Measurements from ENCODE around the gene SCP2.
A peak's percentile ranks its signal among the peaks of the same experiment; 100 is the strongest.

The SCP2 gene

DNA sequence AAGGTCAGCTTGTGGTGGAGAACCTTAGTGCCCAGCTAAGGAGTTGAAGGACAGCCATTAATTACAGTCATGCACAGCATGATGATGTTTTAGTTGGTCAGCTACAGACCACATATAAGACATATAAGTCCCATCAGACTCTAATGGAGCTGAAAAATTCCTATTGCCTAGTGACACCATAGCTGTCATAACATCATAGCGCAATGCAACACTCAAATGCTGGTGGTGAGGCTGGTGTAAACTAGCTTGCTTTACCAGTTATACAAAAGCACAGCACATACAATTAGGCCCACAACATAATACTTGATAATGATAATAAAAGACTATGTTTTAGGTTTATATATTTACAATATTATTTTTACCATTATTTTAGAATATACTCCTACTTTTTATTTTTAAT is 9.5 kb upstream of the SCP2 start:
- no peak overlapping the region for H3K27ac ChIP-seq
- DNase-seq: no peak
- H3K36me3 ChIP-seq (replicated peaks): no peaks in the 10 kb centered on the region
- in situ Hi-C loops (cut with HindIII; ENCODE audit: low pct_ligation_motif_present, low sequenced_read_pairs): no loop called here
- H3K27me3 ChIP-seq (replicated peaks): no peaks in the 10 kb centered on the region
- no peak overlapping the region for H3K4me3 ChIP-seq (ENCODE audit: low read depth, low read length)
- TF ChIP-seq, protein P1, sequence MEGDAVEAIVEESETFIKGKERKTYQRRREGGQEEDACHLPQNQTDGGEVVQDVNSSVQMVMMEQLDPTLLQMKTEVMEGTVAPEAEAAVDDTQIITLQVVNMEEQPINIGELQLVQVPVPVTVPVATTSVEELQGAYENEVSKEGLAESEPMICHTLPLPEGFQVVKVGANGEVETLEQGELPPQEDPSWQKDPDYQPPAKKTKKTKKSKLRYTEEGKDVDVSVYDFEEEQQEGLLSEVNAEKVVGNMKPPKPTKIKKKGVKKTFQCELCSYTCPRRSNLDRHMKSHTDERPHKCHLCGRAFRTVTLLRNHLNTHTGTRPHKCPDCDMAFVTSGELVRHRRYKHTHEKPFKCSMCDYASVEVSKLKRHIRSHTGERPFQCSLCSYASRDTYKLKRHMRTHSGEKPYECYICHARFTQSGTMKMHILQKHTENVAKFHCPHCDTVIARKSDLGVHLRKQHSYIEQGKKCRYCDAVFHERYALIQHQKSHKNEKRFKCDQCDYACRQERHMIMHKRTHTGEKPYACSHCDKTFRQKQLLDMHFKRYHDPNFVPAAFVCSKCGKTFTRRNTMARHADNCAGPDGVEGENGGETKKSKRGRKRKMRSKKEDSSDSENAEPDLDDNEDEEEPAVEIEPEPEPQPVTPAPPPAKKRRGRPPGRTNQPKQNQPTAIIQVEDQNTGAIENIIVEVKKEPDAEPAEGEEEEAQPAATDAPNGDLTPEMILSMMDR (IDR thresholded peaks at IDR 0.05; ENCODE audit: low read depth, low read length, missing control alignments): no peak

DNA sequence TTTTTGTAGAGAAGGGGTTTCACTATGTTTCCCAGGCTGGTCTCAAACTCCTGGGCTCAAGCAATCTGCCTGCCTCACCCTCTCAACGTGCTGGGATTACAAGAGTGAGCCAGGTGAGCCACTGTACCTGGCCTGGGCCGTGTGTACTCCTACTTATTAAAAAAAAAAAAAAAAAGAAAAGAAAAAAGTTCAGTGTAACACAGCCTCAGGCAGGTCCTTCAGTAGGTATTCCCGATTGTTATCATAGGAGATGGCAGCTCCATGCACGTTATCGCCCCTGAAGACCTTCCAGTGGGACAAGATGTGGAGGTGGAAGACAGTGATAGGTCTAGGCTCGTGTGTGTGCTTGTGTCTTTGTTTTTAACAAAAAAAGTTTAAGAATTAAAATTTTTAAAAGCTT is 8.9 kb upstream of the SCP2 start:
- H3K27ac ChIP-seq: no peak overlapping the region
- in situ Hi-C loops (cut with HindIII; ENCODE audit: low pct_ligation_motif_present, low sequenced_read_pairs): no loop called here
- DNase-seq: no peak
- no peaks in the 10 kb centered on the region for H3K27me3 ChIP-seq (replicated peaks)
- H3K36me3 ChIP-seq (replicated peaks): no peaks in the 10 kb centered on the region
- TF ChIP-seq, protein P1 (IDR thresholded peaks at IDR 0.05; ENCODE audit: low read depth, low read length, missing control alignments): no peak
- no peak overlapping the region for H3K4me3 ChIP-seq (ENCODE audit: low read depth, low read length)

- DNase-seq: no peak
- Histone ChIP-seq H3K27ac (no peak overlapping the region), H3K4me3 (ENCODE audit: low read depth, low read length) (no peak overlapping the region), H3K36me3 (replicated peaks) (no peaks in the 10 kb centered on the region), H3K27me3 (replicated peaks) (no peaks in the 10 kb centered on the region)
- in situ Hi-C loops (cut with HindIII; ENCODE audit: low pct_ligation_motif_present, low sequenced_read_pairs): no loop called here
- TF ChIP-seq, protein P1 (IDR thresholded peaks at IDR 0.05; ENCODE audit: low read depth, low read length, missing control alignments): no peak
Measured at GRCh38 chr1:52919051-52919722, 7.9 kb upstream of the SCP2 start.

DNA sequence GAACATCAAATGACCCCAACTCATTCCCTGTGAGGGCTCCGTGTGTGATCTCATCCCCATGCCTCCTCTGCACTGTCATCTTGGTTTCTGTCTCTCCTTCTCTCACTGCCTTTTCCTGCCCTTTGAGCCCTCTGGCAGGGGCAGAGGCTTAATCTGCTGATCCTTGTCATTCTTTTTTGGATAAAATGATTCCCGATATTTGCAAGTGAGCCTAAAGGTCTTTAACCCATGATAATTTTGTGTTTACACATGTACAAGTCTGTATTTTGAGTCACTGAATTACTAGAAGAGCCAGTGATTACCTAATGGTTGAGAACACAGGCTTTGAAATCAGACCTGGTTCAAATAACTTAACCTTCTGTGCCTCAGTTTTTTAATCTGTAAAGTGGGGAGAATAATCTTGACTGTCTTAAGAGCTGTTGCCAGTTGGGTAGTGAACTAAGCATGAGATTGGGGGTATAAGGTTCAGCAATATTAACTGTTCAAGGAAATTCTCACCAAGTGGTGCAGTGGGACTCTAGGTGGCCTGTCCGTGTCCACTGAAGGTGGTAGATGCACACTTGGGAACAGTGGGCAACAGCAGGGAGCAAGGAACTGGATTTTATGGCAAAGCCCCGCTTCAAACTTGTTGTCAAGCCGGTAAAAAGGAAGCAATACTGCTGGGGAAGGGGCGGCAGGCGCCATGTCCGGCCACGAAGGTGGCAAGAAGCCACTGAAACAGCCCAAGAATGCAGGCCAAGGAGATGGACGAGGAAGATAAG is 7.2 kb upstream of the SCP2 start:
- Histone ChIP-seq H3K36me3 (replicated peaks) (no peaks in the 10 kb centered on the region), H3K27me3 (replicated peaks) (no peaks in the 10 kb centered on the region), H3K27ac (no peak overlapping the region), H3K4me3 (ENCODE audit: low read depth, low read length) (no peak overlapping the region)
- DNase-seq: no peak
- TF ChIP-seq, protein P1 (IDR thresholded peaks at IDR 0.05; ENCODE audit: low read depth, low read length, missing control alignments): no peak
- in situ Hi-C loops (cut with HindIII; ENCODE audit: low pct_ligation_motif_present, low sequenced_read_pairs): no loop called here

- no peaks in the 10 kb centered on the region for H3K36me3 ChIP-seq (replicated peaks)
- DNase-seq: no peak
- peak overlapping the region; percentile 67 for H3K4me3 ChIP-seq (ENCODE audit: low read depth, low read length)
- no peaks in the 10 kb centered on the region for H3K27me3 ChIP-seq (replicated peaks)
- TF ChIP-seq, protein P1 (IDR thresholded peaks at IDR 0.05; ENCODE audit: low read depth, low read length, missing control alignments): no peak
- in situ Hi-C loops (cut with HindIII; ENCODE audit: low pct_ligation_motif_present, low sequenced_read_pairs): no loop called here
- no peak overlapping the region for H3K27ac ChIP-seq
Measured at GRCh38 chr1:52920791-52921291, 6.2 kb upstream of the SCP2 start.

Data from brain microvascular endothelial cell (primary cell).